Heart right ventricle (tissue), 16 donors: Measurements from ENCODE around the gene TMPRSS3. TPM values are rescaled to one million over a fixed set of nuclear protein-coding genes. Genes with fewer than 3 reads are reported as not detected.

Experiments used
- ATAC-seq, 8 donors: fragments of 200-7000 bp; cut with Tn5 transposase; one replicate each; pipeline ENCODE4 v1.9.1; 2020; ENCODE audit warnings: mild to moderate bottlenecking in 8 of 8, moderate library complexity in 8 of 8, moderate number of reproducible peaks in 1 of 8
- DNase-seq, 2 donors: peaks; one replicate each; pipeline ENCODE4 v3.0.0-alpha.2; 2020
- H3K27ac ChIP-seq, 10 donors: fragments of 200-600 bp; sonication (generic) in 2 of 10; one replicate each; pipeline versions ENCODE4 v1.5.0 to v1.8.0; 2020 to 2022; ENCODE audit warnings: mild to moderate bottlenecking in 3 of 10
- H3K27me3 ChIP-seq, 7 donors: fragments of 200-600 bp; one replicate each; pipeline ENCODE4 v1.8.0; 2021 to 2022; ENCODE audit warnings: mild to moderate bottlenecking in 2 of 7
- H3K36me3 ChIP-seq, 9 donors: fragments of 200-600 bp; sonication (generic) in 1 of 9; one replicate each; pipeline versions ENCODE4 v1.5.0 to v1.8.0; 2020 to 2022; ENCODE audit warnings: mild to moderate bottlenecking in 2 of 9
- H3K4me1 ChIP-seq, 9 donors: fragments of 200-600 bp; sonication (generic) in 1 of 9; one replicate each; pipeline versions ENCODE4 v1.5.0 to v1.8.0; 2020 to 2022; ENCODE audit warnings: mild to moderate bottlenecking in 4 of 9
- H3K4me3 ChIP-seq, 10 donors: fragments of 200-600 bp; sonication (generic) in 2 of 10; one replicate each; pipeline versions ENCODE4 v1.5.0 to v1.8.0; 2020 to 2022; ENCODE audit warnings: mild to moderate bottlenecking in 7 of 10, moderate library complexity in 2 of 10
- H3K9me3 ChIP-seq, 11 donors: fragments of 200-600 bp in 10 of 11; sonication (generic) in 2 of 11; one replicate each; pipeline versions ENCODE4 v1.5.0 to v1.8.0; 2013 to 2022; ENCODE audit warnings: mild to moderate bottlenecking in 2 of 11, control low read depth in 1 of 11, moderate library complexity in 1 of 11
- WGBS, 2 donors: extraction: QIAGEN DNeasy Blood & Tissue Kit; methylation state at CpG; one replicate each; pipeline ENCODE4 v1.1.7; 2013; ENCODE audit warnings: inconsistent platforms in 1 of 2; 5-methylcytosine and 5-hydroxymethylcytosine counted together
- intact Hi-C, 10 donors: fragments of 100-400 bp; cut with DNase I; formaldehyde crosslinking; loops; one replicate each; pipeline versions ENCODE4 v1.11.1 to v1.14.2; 2022
- polyA plus RNA-seq, 2 donors: library from polyadenylated mRNA; stranded (reverse); fragments of 200-250 nt; gene quantifications; one replicate each; pipeline ENCODE4 v1.2.3, GENCODE V29; 2013
- total RNA-seq, 10 donors: library from RNA; stranded (reverse); fragmentation: NEBNext Ultra II Directional in 3 of 10; extraction: Animal tissue kit (Norgen Biotek cat#: 25700) in 3 of 10; gene quantifications; one replicate each; pipeline versions ENCODE4 v1.2.1 to v1.2.4, GENCODE V29; 2021 to 2023
- TF ChIP-seq, protein P1 (sequence below), 9 donors: fragments of 200-600 bp; sonication (generic) in 2 of 9; IDR thresholded peaks; one replicate each; pipeline versions ENCODE4 v1.5.0 to v1.8.0; 2021 to 2022; ENCODE audit warnings: antibody characterized with exemption in 9 of 9, mild to moderate bottlenecking in 5 of 9, moderate library complexity in 1 of 9
- donor health status: Arrhythmogenic right ventricular cardiomyopathy.
- donor health status: ischemic (EF 13 %, LVEDD 7.1; RV severe dilation, severe dysfunction).
- donor health status: healthy with polysubstance abuse.
- donor health status: DM: no; HTN: yes; CAD: no.
- donor health status: DM: no; HTN: no; CAD: no.
- donor health status: ischemic (EF 25% LVEDD 6.9; RV normal size, moderate dysfunction).
- donor health status: ischemic (EF 25% LVEDD 5.7; RV mildly dilated, moderate dysfunction).
- donor health status: healthy.
- donor health status: DM: yes; HTN: yes; CAD: no.
- donor health status: Ischemic cardiomyopathy.
- donor health status: ischemic (EF 35%, LVEDD 5.7; RV mildly dilated, moderate dysfunction).
- donor health status: nonischemic (EF 11% LVEDD 7.7; RV severe dilation, severe dysfunction).
- donor health status: DM: yes; HTN: yes; CAD: no.
- donor health status: PGD.
- donor health status: ischemic (EF 29% LVEDD 5.4; RV normal size, mild dysfunction).
- donor health status: nonischemic (EF 23%, LVEDD 6.1; RV moderate dilation, normal function).

TMPRSS3 gene
- total and polyA plus RNA-seq, 12 donors, result 0.01 to 1.0 (median 0.42) TPM; not detected in 9

- DNase-seq (no peak), ATAC-seq (no peak)
- Histone ChIP-seq H3K36me3 (no peaks in the 10 kb centered on the region), H3K9me3 (peaks cover 0 to 43% (median 8%) of the 10 kb centered on the region in 11 donors), H3K27me3 (peaks cover 0 to 11% (median 3%) of the 10 kb centered on the region in 7 donors), H3K4me1 (no peaks in the 10 kb centered on the region), H3K27ac (no peak overlapping the region), H3K4me3 (no peak overlapping the region)
- 87 to 90% methylated on average over 2 of the region's 2 CpGs for WGBS, 2 donors
- intact Hi-C loops, result no loop called here
- TF ChIP-seq, protein P1, sequence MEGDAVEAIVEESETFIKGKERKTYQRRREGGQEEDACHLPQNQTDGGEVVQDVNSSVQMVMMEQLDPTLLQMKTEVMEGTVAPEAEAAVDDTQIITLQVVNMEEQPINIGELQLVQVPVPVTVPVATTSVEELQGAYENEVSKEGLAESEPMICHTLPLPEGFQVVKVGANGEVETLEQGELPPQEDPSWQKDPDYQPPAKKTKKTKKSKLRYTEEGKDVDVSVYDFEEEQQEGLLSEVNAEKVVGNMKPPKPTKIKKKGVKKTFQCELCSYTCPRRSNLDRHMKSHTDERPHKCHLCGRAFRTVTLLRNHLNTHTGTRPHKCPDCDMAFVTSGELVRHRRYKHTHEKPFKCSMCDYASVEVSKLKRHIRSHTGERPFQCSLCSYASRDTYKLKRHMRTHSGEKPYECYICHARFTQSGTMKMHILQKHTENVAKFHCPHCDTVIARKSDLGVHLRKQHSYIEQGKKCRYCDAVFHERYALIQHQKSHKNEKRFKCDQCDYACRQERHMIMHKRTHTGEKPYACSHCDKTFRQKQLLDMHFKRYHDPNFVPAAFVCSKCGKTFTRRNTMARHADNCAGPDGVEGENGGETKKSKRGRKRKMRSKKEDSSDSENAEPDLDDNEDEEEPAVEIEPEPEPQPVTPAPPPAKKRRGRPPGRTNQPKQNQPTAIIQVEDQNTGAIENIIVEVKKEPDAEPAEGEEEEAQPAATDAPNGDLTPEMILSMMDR (IDR thresholded peaks at IDR 0.05), result no peak
Measured at GRCh38 chr21:42356046-42356445, 39.8 kb downstream of the TMPRSS3 start.

DNA sequence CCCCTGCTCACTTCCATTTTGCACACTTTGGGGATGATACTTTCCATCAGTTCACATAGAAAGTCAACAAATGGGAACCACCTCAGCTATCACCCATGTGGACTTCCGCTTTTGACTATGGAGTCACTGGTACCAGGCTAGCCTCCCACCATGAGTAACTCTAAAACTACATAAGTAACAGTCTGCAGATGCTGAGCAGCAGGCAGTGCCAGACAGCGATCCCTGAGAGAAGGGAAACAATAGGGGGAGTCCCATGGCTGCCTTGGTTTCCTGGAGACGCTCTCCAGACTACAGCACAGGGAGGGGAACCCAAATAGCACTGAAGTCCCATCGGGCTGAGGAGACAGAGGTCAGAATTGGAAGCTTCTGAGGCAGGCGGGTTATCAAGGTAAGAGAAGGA, 42.2 kb downstream of the TMPRSS3 start:
- no peak for ATAC-seq
- Histone ChIP-seq H3K27ac (no peak overlapping the region), H3K4me1 (no peaks in the 10 kb centered on the region), H3K36me3 (no peaks in the 10 kb centered on the region), H3K9me3 (peaks cover 0 to 37% (median 8%) of the 10 kb centered on the region in 11 donors), H3K4me3 (no peak overlapping the region), H3K27me3 (peaks cover 0 to 10% (median 4%) of the 10 kb centered on the region in 7 donors)
- WGBS, 2 donors, result 80 to 83% methylated on average over 5 of the region's 5 CpGs
- no peak for DNase-seq
- intact Hi-C loops, result no loop called here
- TF ChIP-seq, protein P1 (IDR thresholded peaks at IDR 0.05), result no peak

DNA sequence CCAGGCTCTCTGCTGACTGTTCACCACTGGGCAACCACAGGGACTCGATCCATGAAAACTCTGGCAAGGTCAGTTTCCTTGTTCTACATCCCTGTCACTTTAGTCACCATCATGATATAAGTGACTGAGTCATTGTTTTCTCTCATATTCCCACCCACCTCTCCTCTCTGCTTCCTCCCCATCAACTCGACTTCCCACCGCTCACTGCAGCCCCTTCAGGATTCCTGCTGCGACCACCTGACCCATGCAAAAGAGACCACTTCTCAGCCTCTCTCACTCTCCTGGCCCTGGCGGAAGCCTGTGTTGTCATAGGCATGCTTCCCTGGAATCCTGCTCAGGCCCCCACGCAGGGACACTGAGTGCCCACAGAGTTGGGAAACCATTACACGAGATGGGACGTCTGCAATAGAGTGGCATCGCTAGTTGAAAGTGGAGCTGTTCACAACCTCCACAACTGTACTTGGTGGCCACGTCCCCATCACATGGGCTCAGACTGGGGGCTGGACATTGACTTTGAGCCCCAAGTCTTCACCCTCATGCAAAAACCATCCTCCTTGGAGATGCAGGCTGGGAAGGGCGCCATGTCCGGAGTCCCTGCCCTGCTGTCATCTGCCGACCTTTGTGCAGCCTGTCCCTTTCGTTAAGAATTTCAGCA, 43.3 kb downstream of the TMPRSS3 start:
- Histone ChIP-seq H3K36me3 (no peaks in the 10 kb centered on the region), H3K27ac (no peak overlapping the region), H3K9me3 (peaks cover 0 to 37% (median 8%) of the 10 kb centered on the region in 11 donors), H3K4me3 (no peak overlapping the region), H3K27me3 (peaks cover 0 to 13% (median 9%) of the 10 kb centered on the region in 7 donors), H3K4me1 (no peaks in the 10 kb centered on the region)
- TF ChIP-seq, protein P1 (IDR thresholded peaks at IDR 0.05), result no peak
- WGBS, 2 donors, result 81 to 86% methylated on average over 14 of the region's 14 CpGs
- no peak for DNase-seq
- intact Hi-C loops, result no loop called here
- ATAC-seq, result no peak

GRCh38 chr21:42351626-42352440, 44.0 kb downstream of the TMPRSS3 start:
- intact Hi-C loops, result no loop called here
- no peaks in the 10 kb centered on the region for H3K36me3 ChIP-seq
- peaks cover 0 to 21% (median 9%) of the 10 kb centered on the region in 7 donors for H3K27me3 ChIP-seq
- H3K4me3 ChIP-seq, result no peak overlapping the region
- no peaks in the 10 kb centered on the region for H3K4me1 ChIP-seq
- ATAC-seq (no peak), DNase-seq (no peak)
- WGBS, 2 donors, result 75 to 81% methylated on average over 10 to 11 of the region's 11 CpGs
- H3K27ac ChIP-seq, result no peak overlapping the region
- TF ChIP-seq, protein P1 (IDR thresholded peaks at IDR 0.05), result no peak
- H3K9me3 ChIP-seq, result peaks cover 0 to 31% (median 8%) of the 10 kb centered on the region in 11 donors
